Sciatic nerve (tissue), 2 donors: ENCODE measurements around the gene MC4R. TPM values are rescaled to one million over a fixed set of nuclear protein-coding genes. Genes with fewer than 3 reads are reported as not detected.

ENCODE experiments used
- ATAC-seq: fragments of 200-7000 bp; cut with Tn5 transposase; one replicate; pipeline ENCODE4 v1.9.1; 2020; ENCODE audit warnings: mild to moderate bottlenecking, moderate library complexity
- DNase-seq: peaks from one replicate; pipeline ENCODE4 v3.0.0-alpha.2; 2020; ENCODE audit warnings: low spot score
- intact Hi-C: fragments of 100-400 bp; cut with DNase I; formaldehyde crosslinking; loops from one replicate; pipeline ENCODE4 v1.14.2; 2022
- total RNA-seq: library from RNA; stranded (reverse); fragmentation: NEBNext Ultra II Directional; extraction: Animal tissue kit (Norgen Biotek cat#: 25700); gene quantifications from one replicate; pipeline ENCODE4 v1.2.1, GENCODE V29; 2021
- donor health status: DM: no; HTN: no; CAD: no.
- donor health status: DM: no; HTN: no; CAD: no.

The MC4R gene
- total RNA-seq, 1 donor from 2014 or later, result not detected

DNA sequence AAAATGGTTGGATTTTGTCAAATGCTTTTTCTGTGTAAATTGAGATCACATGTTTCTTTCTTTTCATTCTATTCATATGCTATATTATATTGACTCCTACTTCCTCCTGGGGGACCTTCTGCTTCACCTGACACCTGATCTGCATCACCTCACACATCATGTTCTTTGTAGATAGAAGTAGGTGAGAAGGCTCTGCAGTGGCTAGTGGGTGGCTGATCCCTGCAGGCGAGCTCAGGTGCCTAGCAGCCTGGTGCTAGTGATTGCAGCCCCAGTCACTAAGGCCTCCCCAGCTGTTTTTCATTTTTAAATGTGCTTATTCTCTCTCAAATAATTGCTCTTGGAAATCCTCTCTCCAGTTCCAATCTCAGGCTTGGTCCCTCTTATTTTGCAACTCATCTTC lies 33.6 kb downstream of the MC4R start:
- DNase-seq, result no peak
- intact Hi-C loops, result no loop called here

GRCh38 chr18:60331890-60332289 lies 40.7 kb downstream of the MC4R start:
- intact Hi-C loops, result no loop called here
- no peak for DNase-seq
- no peak for ATAC-seq

More for the DNA sequence above, 33.6 kb downstream of the MC4R start:
- ATAC-seq, result no peak

- intact Hi-C loops, result no loop called here
- ATAC-seq, result no peak
Observed at GRCh38 chr18:60329131-60329530, 43.4 kb downstream of the MC4R start.

GRCh38 chr18:60327880-60328279 lies 44.7 kb downstream of the MC4R start:
- DNase-seq (no peak), ATAC-seq (no peak)
- intact Hi-C loops, result no loop called here

More at GRCh38 chr18:60329131-60329530, 43.4 kb downstream of the MC4R start:
- DNase-seq, result no peak

- DNase-seq (no peak), ATAC-seq (no peak)
- intact Hi-C loops, result no loop called here
Observed at GRCh38 chr18:60322591-60322990, 50.0 kb downstream of the MC4R start.
